ENCODE measurements around the gene MMP2.

The MMP2 gene

GRCh38 chr16:55513616-55514015 lies 34.6 kb downstream of the MMP2 start:
- no peak overlapping the region for H3K27ac ChIP-seq
- TF ChIP-seq, protein P1, sequence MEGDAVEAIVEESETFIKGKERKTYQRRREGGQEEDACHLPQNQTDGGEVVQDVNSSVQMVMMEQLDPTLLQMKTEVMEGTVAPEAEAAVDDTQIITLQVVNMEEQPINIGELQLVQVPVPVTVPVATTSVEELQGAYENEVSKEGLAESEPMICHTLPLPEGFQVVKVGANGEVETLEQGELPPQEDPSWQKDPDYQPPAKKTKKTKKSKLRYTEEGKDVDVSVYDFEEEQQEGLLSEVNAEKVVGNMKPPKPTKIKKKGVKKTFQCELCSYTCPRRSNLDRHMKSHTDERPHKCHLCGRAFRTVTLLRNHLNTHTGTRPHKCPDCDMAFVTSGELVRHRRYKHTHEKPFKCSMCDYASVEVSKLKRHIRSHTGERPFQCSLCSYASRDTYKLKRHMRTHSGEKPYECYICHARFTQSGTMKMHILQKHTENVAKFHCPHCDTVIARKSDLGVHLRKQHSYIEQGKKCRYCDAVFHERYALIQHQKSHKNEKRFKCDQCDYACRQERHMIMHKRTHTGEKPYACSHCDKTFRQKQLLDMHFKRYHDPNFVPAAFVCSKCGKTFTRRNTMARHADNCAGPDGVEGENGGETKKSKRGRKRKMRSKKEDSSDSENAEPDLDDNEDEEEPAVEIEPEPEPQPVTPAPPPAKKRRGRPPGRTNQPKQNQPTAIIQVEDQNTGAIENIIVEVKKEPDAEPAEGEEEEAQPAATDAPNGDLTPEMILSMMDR (IDR thresholded peaks at IDR 0.05) = no peak
- no peak for TF ChIP-seq ZFX (IDR thresholded peaks at IDR 0.05; ENCODE audit: borderline replicate concordance)

GRCh38 chr16:55515111-55515510 lies 36.1 kb downstream of the MMP2 start:
- TF ChIP-seq ZFX (IDR thresholded peaks at IDR 0.05; ENCODE audit: borderline replicate concordance) = no peak
- TF ChIP-seq, protein P1 (IDR thresholded peaks at IDR 0.05) = no peak

DNA sequence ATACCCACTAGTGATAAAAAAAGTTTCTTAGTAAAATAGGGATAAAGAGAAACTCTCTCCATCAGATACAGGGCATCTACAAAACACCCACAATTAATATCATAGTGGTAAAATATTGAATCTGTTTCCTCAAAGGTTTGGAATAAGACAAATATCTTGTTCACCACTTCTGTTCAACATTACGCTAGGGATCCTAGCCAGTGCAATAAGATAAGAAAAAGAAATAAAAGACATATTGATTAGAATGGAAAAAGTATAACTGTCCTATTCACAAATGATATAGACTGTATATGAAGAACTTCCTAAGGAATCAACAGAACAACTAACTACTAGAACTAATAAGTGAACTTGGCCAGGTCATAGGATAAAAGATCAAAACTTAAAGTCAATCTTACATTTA lies 42.8 kb downstream of the MMP2 start:
- H3K27ac ChIP-seq = no peak overlapping the region
- TF ChIP-seq, protein P1 (IDR thresholded peaks at IDR 0.05) = no peak
- no peak for TF ChIP-seq ZFX (IDR thresholded peaks at IDR 0.05; ENCODE audit: borderline replicate concordance)

More at GRCh38 chr16:55515111-55515510, 36.1 kb downstream of the MMP2 start:
- H3K27ac ChIP-seq = no peak overlapping the region

DNA sequence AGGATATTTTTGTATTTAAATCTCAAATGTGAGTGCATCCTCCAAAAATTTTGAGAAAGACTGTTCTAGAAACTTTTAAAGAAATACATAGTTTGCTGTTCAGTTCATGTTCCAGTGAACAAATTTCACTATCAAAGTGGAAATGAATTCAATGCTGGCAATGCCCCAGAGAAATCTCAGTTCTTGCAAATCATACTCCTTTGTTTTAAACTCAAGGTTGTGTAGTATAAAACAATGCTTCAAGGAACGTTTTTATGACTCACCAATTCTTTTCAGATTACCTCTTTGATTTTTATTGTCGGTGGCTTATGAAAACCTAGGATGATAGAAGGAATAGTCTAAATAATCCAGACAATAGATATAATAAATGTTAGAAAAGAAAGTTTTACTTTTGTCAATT lies 47.4 kb downstream of the MMP2 start:
- TF ChIP-seq, protein P1 (IDR thresholded peaks at IDR 0.05) = no peak
- no peak for TF ChIP-seq ZFX (IDR thresholded peaks at IDR 0.05; ENCODE audit: borderline replicate concordance)
- no peak overlapping the region for H3K27ac ChIP-seq

GRCh38 chr16:55527885-55528284 lies 48.9 kb downstream of the MMP2 start:
- TF ChIP-seq, protein P1 (IDR thresholded peaks at IDR 0.05) = no peak
- TF ChIP-seq ZFX (IDR thresholded peaks at IDR 0.05; ENCODE audit: borderline replicate concordance) = no peak

GRCh38 chr16:55529018-55529417 lies 50.0 kb downstream of the MMP2 start:
- TF ChIP-seq ZFX (IDR thresholded peaks at IDR 0.05; ENCODE audit: borderline replicate concordance) = no peak
- TF ChIP-seq, protein P1 (IDR thresholded peaks at IDR 0.05) = no peak
- no peak overlapping the region for H3K27ac ChIP-seq

More at GRCh38 chr16:55527885-55528284, 48.9 kb downstream of the MMP2 start:
- no peak overlapping the region for H3K27ac ChIP-seq

- TF ChIP-seq, protein P1 (IDR thresholded peaks at IDR 0.05) = no peak
- no peak for TF ChIP-seq ZFX (IDR thresholded peaks at IDR 0.05; ENCODE audit: borderline replicate concordance)
- H3K27ac ChIP-seq = no peak overlapping the region
These were observed 51.4 kb downstream of the MMP2 start for GRCh38 chr16:55530316-55530856.
